HEK293 (cell line): ENCODE measurements around the gene PPM1E.
A peak's percentile ranks its signal among the peaks of the same experiment; 100 is the strongest.

Experiments used
- BCL11B ChIP-seq: fragments of 450-650 bp; formaldehyde crosslinking; IDR thresholded peaks from 2 replicates; pipeline ENCODE4 v1.5.1; 2016; ENCODE audit warnings: low read depth, missing biosample characterization, missing genetic modification characterization
- INSM2 ChIP-seq: fragments of 450-650 bp; formaldehyde crosslinking; IDR thresholded peaks from 2 replicates; pipeline ENCODE4 v1.5.1; 2016; ENCODE audit warnings: missing biosample characterization, missing genetic modification characterization
- MYNN ChIP-seq: fragments of 450-650 bp; formaldehyde crosslinking; IDR thresholded peaks from 2 replicates; pipeline ENCODE4 v1.5.1; 2016; ENCODE audit warnings: missing biosample characterization, missing genetic modification characterization, borderline replicate concordance
- REST ChIP-seq: fragments of 450-650 bp; formaldehyde crosslinking; IDR thresholded peaks from 2 replicates; pipeline ENCODE4 v1.5.1; 2016; ENCODE audit warnings: missing biosample characterization, missing genetic modification characterization
- SCRT1 ChIP-seq: fragments of 450-650 bp; formaldehyde crosslinking; IDR thresholded peaks from 2 replicates; pipeline ENCODE4 v1.5.1; 2016; ENCODE audit warnings: missing biosample characterization, missing genetic modification characterization, borderline replicate concordance
- SP2 ChIP-seq: fragments of 450-650 bp; formaldehyde crosslinking; IDR thresholded peaks from 2 replicates; pipeline ENCODE4 v1.5.1; 2016; ENCODE audit warnings: missing biosample characterization, missing genetic modification characterization
- ZIC2 ChIP-seq: fragments of 450-650 bp; formaldehyde crosslinking; IDR thresholded peaks from 2 replicates; pipeline ENCODE4 v1.5.1; 2016; ENCODE audit warnings: missing biosample characterization, missing genetic modification characterization
- ZNF214 ChIP-seq: fragments of 450-650 bp; formaldehyde crosslinking; IDR thresholded peaks from 2 replicates; pipeline ENCODE4 v1.5.1; 2017; ENCODE audit warnings: missing biosample characterization, mild to moderate bottlenecking, missing genetic modification characterization, borderline replicate concordance
- ZNF24 ChIP-seq: fragments of 450-650 bp; formaldehyde crosslinking; IDR thresholded peaks from 2 replicates; pipeline ENCODE4 v1.5.1; 2016; ENCODE audit warnings: missing biosample characterization, missing genetic modification characterization
- ZNF266 ChIP-seq: fragments of 450-650 bp; formaldehyde crosslinking; IDR thresholded peaks from 2 replicates; pipeline ENCODE4 v1.5.1; 2016; ENCODE audit warnings: missing biosample characterization, missing genetic modification characterization, low read depth
- ZNF280D ChIP-seq: fragments of 450-650 bp; formaldehyde crosslinking; IDR thresholded peaks from 2 replicates; pipeline ENCODE4 v1.5.1; 2016; ENCODE audit warnings: missing biosample characterization, missing genetic modification characterization
- ZNF292 ChIP-seq: fragments of 450-650 bp; formaldehyde crosslinking; IDR thresholded peaks from 2 replicates; pipeline ENCODE4 v1.5.1; 2016; ENCODE audit warnings: low read depth, missing biosample characterization, missing genetic modification characterization, borderline replicate concordance
- ZNF311 ChIP-seq: fragments of 450-650 bp; formaldehyde crosslinking; IDR thresholded peaks from 2 replicates; pipeline ENCODE4 v1.5.1; 2017; ENCODE audit warnings: missing biosample characterization, missing genetic modification characterization, borderline replicate concordance
- ZNF394 ChIP-seq: fragments of 450-650 bp; formaldehyde crosslinking; IDR thresholded peaks from 2 replicates; pipeline ENCODE4 v1.5.1; 2016; ENCODE audit warnings: missing biosample characterization, missing genetic modification characterization, mild to moderate bottlenecking, moderate library complexity, borderline replicate concordance
- ZNF426 ChIP-seq: fragments of 450-650 bp; formaldehyde crosslinking; IDR thresholded peaks from 2 replicates; pipeline ENCODE4 v1.5.1; 2017; ENCODE audit warnings: missing biosample characterization, missing genetic modification characterization, mild to moderate bottlenecking, inconsistent platforms, moderate library complexity
- ZNF488 ChIP-seq: fragments of 450-650 bp; formaldehyde crosslinking; IDR thresholded peaks from 2 replicates; pipeline ENCODE4 v1.5.1; 2016; ENCODE audit warnings: missing biosample characterization, missing genetic modification characterization
- ZNF529 ChIP-seq: fragments of 450-650 bp; formaldehyde crosslinking; IDR thresholded peaks from 2 replicates; pipeline ENCODE4 v1.5.1; 2017; ENCODE audit warnings: missing genetic modification characterization, missing biosample characterization; ENCODE audit not compliant: insufficient replicate concordance
- ZNF704 ChIP-seq: fragments of 450-650 bp; formaldehyde crosslinking; IDR thresholded peaks from 2 replicates; pipeline ENCODE4 v1.5.1; 2016; ENCODE audit warnings: missing biosample characterization, missing genetic modification characterization
- ZNF747 ChIP-seq: fragments of 450-650 bp; formaldehyde crosslinking; IDR thresholded peaks from 2 replicates; pipeline ENCODE4 v1.5.1; 2016; ENCODE audit warnings: missing biosample characterization, missing genetic modification characterization

Gene PPM1E

GRCh38 chr17:58822148-58823050 lies 66.7 kb downstream of the PPM1E start (continued):
- TF ChIP-seq REST (peak; percentile 81; the same call in 1 of the 2 replicates), ZNF280D (tag by site-specific recombination) (no peak), ZNF394 (tag by site-specific recombination) (peak; percentile 99), SCRT1 (tag by site-specific recombination) (no peak), ZNF292 (peak; percentile 89), ZNF214 (no peak; the same call in 1 of the 2 replicates), SP2 (tag by site-specific recombination) (no peak), ZNF704 (peak; percentile 67; the same call in 1 of the 2 replicates), INSM2 (tag by site-specific recombination) (no peak), ZIC2 (no peak), ZNF266 (tag by site-specific recombination) (peak; percentile 94), MYNN (no peak; the same call in 1 of the 2 replicates), ZNF24 (tag by site-specific recombination) (no peak), ZNF488 (tag by site-specific recombination) (no peak), BCL11B (tag by site-specific recombination) (no peak), ZNF747 (tag by site-specific recombination) (no peak), ZNF529 (tag by site-specific recombination) (peak; percentile 73), ZNF426 (tag by site-specific recombination) (peak; percentile 100), ZNF311 (tag by site-specific recombination) (no peak)
